GM19025 (cell line): ENCODE results near the gene AADAT.
"Not testable (repeated sequence)": the region's sequence is repeated elsewhere in the genome, so short reads cannot be mapped to it uniquely, and the experiment has no call there.

ENCODE experiments used
- ATAC-seq: cut with Tn5 transposase; IDR thresholded peaks from one replicate; pipeline ENCODE4 v1.9.1; 2021; ENCODE audit warnings: mild to moderate bottlenecking, low read depth, moderate library complexity; ENCODE audit not compliant: unreplicated experiment

Gene AADAT

GRCh38 chr4:170090352-170091052, 746 bp upstream of the AADAT start:
- no peak for ATAC-seq

- no peak for ATAC-seq
Measured at GRCh38 chr4:170089274-170089667, 485 bp downstream of the AADAT start.

GRCh38 chr4:170088716-170089115, 1.0 kb downstream of the AADAT start:
- no peak for ATAC-seq

- no peak for ATAC-seq
Measured at GRCh38 chr4:170087163-170087700, 2.5 kb downstream of the AADAT start.

- no peak for ATAC-seq
Measured at GRCh38 chr4:170083541-170083940, 6.2 kb downstream of the AADAT start.

- no peak for ATAC-seq
Measured at GRCh38 chr4:170080496-170080895, 9.3 kb downstream of the AADAT start.

- ATAC-seq, result no peak
Measured at GRCh38 chr4:170079981-170080380, 9.8 kb downstream of the AADAT start.

- ATAC-seq, result no peak
Measured at GRCh38 chr4:170071196-170071595, 18.6 kb downstream of the AADAT start.

- no peak for ATAC-seq
Measured at GRCh38 chr4:170068438-170069128, 21.2 kb downstream of the AADAT start.

- ATAC-seq, result no peak
Measured at GRCh38 chr4:170059421-170059820, 30.3 kb downstream of the AADAT start.

GRCh38 chr4:170058826-170059225, 30.9 kb downstream of the AADAT start:
- no peak for ATAC-seq

- no peak for ATAC-seq
Measured at GRCh38 chr4:170057866-170058265, 31.9 kb downstream of the AADAT start.

GRCh38 chr4:170052919-170053318, 36.8 kb downstream of the AADAT start:
- no peak for ATAC-seq

GRCh38 chr4:170051402-170051801, 38.4 kb downstream of the AADAT start:
- ATAC-seq, result no peak

GRCh38 chr4:170049766-170050165, 40.0 kb downstream of the AADAT start:
- ATAC-seq, result no peak

GRCh38 chr4:170047771-170048354, 41.9 kb downstream of the AADAT start:
- ATAC-seq, result no peak

- not testable (repeated sequence) for ATAC-seq
Measured at GRCh38 chr4:170046156-170046555, 43.6 kb downstream of the AADAT start.

GRCh38 chr4:170040031-170040680, 49.6 kb downstream of the AADAT start:
- ATAC-seq, result no peak

- ATAC-seq, result no peak
Measured at GRCh38 chr4:170038769-170039168, 51.0 kb downstream of the AADAT start.

GRCh38 chr4:170038232-170038631, 51.5 kb downstream of the AADAT start:
- ATAC-seq, result no peak

GRCh38 chr4:170037481-170037880, 52.3 kb downstream of the AADAT start:
- no peak for ATAC-seq
